HCT116 (cell line): ENCODE data around the gene OLIG3. TPM values are rescaled to one million over a fixed set of nuclear protein-coding genes. Genes with fewer than 3 reads are reported as not detected.

Experiments used
- ATAC-seq: fragments of 200-7000 bp; cut with Tn5 transposase; 2 replicates; pipeline ENCODE4 v1.9.1; 2020; ENCODE audit warnings: mild to moderate bottlenecking, moderate library complexity
- BruUV-seq: library from RNA; stranded (reverse); fragments of 400-500 nt; replicated peaks from 2 replicates; lab custom pipeline; 2021; lab: Mats Ljungman, UMichigan
- CTCF ChIA-PET: fragments of 300-600 bp; sonication (Branson Sonifier 250); formaldehyde crosslinking; loops from one replicate; lab custom pipeline; 2021; ENCODE audit warnings: antibody characterized with exemption; lab: Charles Lee
- POLR2A ChIA-PET: fragments of 300-600, 350-600 bp; sonication (Branson Sonifier 250); formaldehyde crosslinking; loops from one replicate; lab custom pipeline; 2021; ENCODE audit warnings: antibody characterized with exemption; lab: Charles Lee
- RAD21 ChIA-PET, 2 experiments: fragments of 300-600 bp; sonication (Branson Sonifier 250); formaldehyde crosslinking; loops; one replicate each; lab custom pipeline; 2023; ENCODE audit warnings: low total read pairs in 2 of 2; ENCODE audit not compliant: uncharacterized antibody in 2 of 2, unreplicated experiment in 2 of 2, low non-redundant PET in 1 of 2; lab: Charles Lee
- DNase-seq: peaks from one replicate; pipeline ENCODE4 v3.0.0-alpha.2; 2010; ENCODE audit warnings: low read depth, low spot score
- H2AFZ ChIP-seq: fragments of 200-600 bp; shearing (Covaris generic), sonication (generic); 2 replicates; pipeline ENCODE4 v1.6.1; 2017; ENCODE audit warnings: low read depth, mixed run types, mixed read lengths, antibody characterized with exemption, low read length; ENCODE audit not compliant: poor library complexity, severe bottlenecking
- H3K27ac ChIP-seq: 2 replicates; pipeline ENCODE4 v1.5.1; 2012; ENCODE audit warnings: low read depth, low read length
- H3K27me3 ChIP-seq: fragments of 200-600 bp; sonication (generic); 2 replicates; pipeline ENCODE4 v1.6.1; 2016; ENCODE audit warnings: mixed run types, low read length, mixed read lengths; ENCODE audit not compliant: insufficient read depth
- H3K36me3 ChIP-seq, 2 experiments: fragments of 200-500 bp in 1 of 2; fragments of 200-600 bp in 1 of 2; sonication (Bioruptor generic) in 1 of 2; sonication (generic) in 1 of 2; 2 replicates each; pipeline versions ENCODE4 v1.5.1 to v1.6.1; 2014 to 2016; ENCODE audit warnings: low read length in 2 of 2, inconsistent platforms in 1 of 2, mixed read lengths in 1 of 2, mixed run types in 1 of 2; ENCODE audit not compliant: insufficient read depth in 2 of 2, control insufficient read depth in 1 of 2
- H3K4me1 ChIP-seq, 2 experiments: fragments of 200-600 bp in 1 of 2; sonication (generic) in 1 of 2; 2 replicates each; pipeline versions ENCODE4 v1.5.1 to v1.6.1; 2012 to 2017; ENCODE audit warnings: low read length in 2 of 2, inconsistent platforms in 1 of 2, mild to moderate bottlenecking in 1 of 2, mixed read lengths in 1 of 2, mixed run types in 1 of 2, moderate library complexity in 1 of 2; ENCODE audit not compliant: insufficient read depth in 2 of 2, control insufficient read depth in 1 of 2
- H3K4me2 ChIP-seq: fragments of 200-600 bp; sonication (generic); 2 replicates; pipeline ENCODE4 v1.6.1; 2017; ENCODE audit warnings: mixed run types, low read length, mixed read lengths
- H3K4me3 ChIP-seq, 2 experiments: fragments of 200-600 bp in 1 of 2; sonication (generic) in 1 of 2; replicated peaks in 1 of 2; 2 replicates each; pipeline ENCODE4 v1.5.1; 2011 to 2016; ENCODE audit warnings: low read length in 2 of 2, control low read depth in 1 of 2, low read depth in 1 of 2, mild to moderate bottlenecking in 1 of 2, mixed read lengths in 1 of 2, mixed run types in 1 of 2
- H3K79me2 ChIP-seq: fragments of 200-600 bp; sonication (generic); 2 replicates; pipeline ENCODE4 v1.6.1; 2017; ENCODE audit warnings: mild to moderate bottlenecking, mixed run types, low read length, moderate library complexity, mixed read lengths; ENCODE audit not compliant: insufficient read depth
- H3K9ac ChIP-seq: fragments of 200-600 bp; sonication (generic); 2 replicates; pipeline ENCODE4 v1.6.1; 2016; ENCODE audit warnings: low read length, mixed read lengths
- H3K9me2 ChIP-seq: fragments of 200-600 bp; sonication (generic), shearing (Covaris generic); 2 replicates; pipeline ENCODE4 v1.6.1; 2017; ENCODE audit warnings: mixed run types, mild to moderate bottlenecking, moderate library complexity; ENCODE audit not compliant: insufficient read depth
- H3K9me3 ChIP-seq, 2 experiments: fragments of 200-500 bp in 1 of 2; fragments of 200-600 bp in 1 of 2; sonication (Bioruptor generic) in 1 of 2; sonication (generic) in 1 of 2; 2 replicates each; pipeline ENCODE4 v1.6.1; 2014 to 2017; ENCODE audit warnings: low read length in 2 of 2, mixed read lengths in 2 of 2, inconsistent platforms in 1 of 2, low read depth in 1 of 2, mild to moderate bottlenecking in 1 of 2, mixed run types in 1 of 2, moderate library complexity in 1 of 2; ENCODE audit not compliant: control insufficient read depth in 1 of 2, insufficient read depth in 1 of 2
- H4K20me1 ChIP-seq: fragments of 200-600 bp; sonication (generic), shearing (Covaris generic); 2 replicates; pipeline ENCODE4 v1.6.1; 2017; ENCODE audit warnings: mixed run types, mild to moderate bottlenecking, moderate library complexity; ENCODE audit not compliant: insufficient read depth
- CBX3 ChIP-seq: IDR thresholded peaks from 2 replicates; pipeline ENCODE4 v1.6.1; 2012; ENCODE audit warnings: low read depth
- CEBPB ChIP-seq: IDR thresholded peaks from 2 replicates; pipeline ENCODE4 v1.6.1; 2012; ENCODE audit warnings: low read depth
- EGR1 ChIP-seq: IDR thresholded peaks from 2 replicates; pipeline ENCODE4 v1.6.1; 2012; ENCODE audit warnings: low read depth
- EZH2phosphoT487 ChIP-seq: fragments of 200-600 bp; IDR thresholded peaks from 2 replicates; pipeline ENCODE4 v1.6.1; 2018; ENCODE audit warnings: antibody characterized with exemption, borderline replicate concordance
- FOSL1 ChIP-seq: IDR thresholded peaks from 2 replicates; pipeline ENCODE4 v1.6.1; 2012; ENCODE audit warnings: low read depth
- POLR2AphosphoS5 ChIP-seq: IDR thresholded peaks from 2 replicates; pipeline ENCODE4 v1.6.1; 2011; ENCODE audit warnings: mild to moderate bottlenecking, low read depth, low read length, moderate library complexity
- RAD21 ChIP-seq: IDR thresholded peaks from 2 replicates; pipeline ENCODE4 v1.6.1; 2012; ENCODE audit warnings: low read depth, mild to moderate bottlenecking
- SP1 ChIP-seq: IDR thresholded peaks from 2 replicates; pipeline ENCODE4 v1.6.1; 2012; ENCODE audit warnings: low read depth
- SRF ChIP-seq: IDR thresholded peaks from 2 replicates; pipeline ENCODE4 v1.6.1; 2012; ENCODE audit warnings: low read depth
- YY1 ChIP-seq: IDR thresholded peaks from 2 replicates; pipeline ENCODE4 v1.6.1; 2011; ENCODE audit warnings: low read length, low read depth, moderate library complexity, mild to moderate bottlenecking; ENCODE audit not compliant: insufficient replicate concordance; ENCODE audit errors: extremely low read depth
- ZFX ChIP-seq: fragments of 450-650 bp; IDR thresholded peaks from 2 replicates; pipeline ENCODE4 v1.6.1; 2017
- ZNF274 ChIP-seq: fragments of 200-500 bp; sonication (Bioruptor generic); IDR thresholded peaks from 2 replicates; pipeline ENCODE4 v1.6.1; 2014; ENCODE audit warnings: mild to moderate bottlenecking, low read depth, low read length, inconsistent platforms
- intact Hi-C: fragments of 100-400 bp; cut with micrococcal nuclease; formaldehyde crosslinking; loops from 2 replicates; pipeline ENCODE4 v1.10.0; 2022
- total RNA-seq: library from RNA; stranded (reverse); gene quantifications from one replicate; pipeline ENCODE4 v1.2.1, GENCODE V29; 2021; ENCODE audit not compliant: unreplicated experiment
- TF ChIP-seq, protein P1 (sequence below): IDR thresholded peaks from 2 replicates; pipeline ENCODE4 v1.6.1; 2012
- TF ChIP-seq, protein P2 (sequence below): IDR thresholded peaks from 2 replicates; pipeline ENCODE4 v1.6.1; 2012; ENCODE audit warnings: low read depth
- TF ChIP-seq, protein P3 (sequence below): IDR thresholded peaks from 2 replicates; pipeline ENCODE4 v1.6.1; 2011; ENCODE audit warnings: mild to moderate bottlenecking, low read length, moderate library complexity; ENCODE audit not compliant: insufficient replicate concordance; ENCODE audit errors: extremely low read depth

Gene OLIG3
- total RNA-seq, 1 experiment from 2014 or later: not detected

DNA sequence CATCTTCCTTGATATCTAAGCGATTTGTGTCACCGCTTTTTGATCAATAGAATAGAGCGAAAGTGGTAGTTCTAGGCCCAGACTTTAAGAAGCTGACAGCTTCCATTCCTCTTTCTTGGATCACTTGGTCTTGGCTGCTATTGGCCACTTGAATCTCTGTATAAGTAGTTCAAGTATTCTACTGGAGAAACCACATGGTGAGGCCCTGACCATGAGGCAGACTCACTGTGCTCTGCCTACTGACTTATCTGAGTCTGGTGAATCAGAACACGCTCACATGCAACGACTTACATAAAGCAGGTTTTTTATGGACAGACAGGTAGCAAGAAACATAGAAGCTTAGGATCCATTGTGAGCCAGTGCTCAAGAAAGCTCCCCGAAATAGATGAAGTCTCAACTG, 27.0 kb downstream of the OLIG3 start:
- ATAC-seq (no peak), DNase-seq (no peak)
- CTCF ChIA-PET: no interaction called here
- Histone ChIP-seq H4K20me1 (no peaks in the 10 kb centered on the region), H3K79me2 (no peaks in the 10 kb centered on the region), H3K9me3 (no peaks in the 10 kb centered on the region), H3K36me3 (no peaks in the 10 kb centered on the region), H3K4me2 (no peak overlapping the region), H3K4me1 (no peaks in the 10 kb centered on the region), H3K4me3 (no peak overlapping the region), H3K9ac (no peak overlapping the region), H3K27me3 (no peaks in the 10 kb centered on the region), H3K27ac (no peak overlapping the region), H2AFZ (no peak overlapping the region), H3K9me2 (no peaks in the 10 kb centered on the region)
- TF ChIP-seq ZFX (no peak), YY1 (no peak), RAD21 (no peak), POLR2AphosphoS5 (no peak), CEBPB (no peak), SP1 (no peak), CBX3 (no peak), SRF (no peak), EZH2phosphoT487 (no peak), ZNF274 (no peak), EGR1 (no peak), FOSL1 (no peak)
- TF ChIP-seq, protein P1, sequence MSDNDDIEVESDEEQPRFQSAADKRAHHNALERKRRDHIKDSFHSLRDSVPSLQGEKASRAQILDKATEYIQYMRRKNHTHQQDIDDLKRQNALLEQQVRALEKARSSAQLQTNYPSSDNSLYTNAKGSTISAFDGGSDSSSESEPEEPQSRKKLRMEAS: no peak
- TF ChIP-seq, protein P2, sequence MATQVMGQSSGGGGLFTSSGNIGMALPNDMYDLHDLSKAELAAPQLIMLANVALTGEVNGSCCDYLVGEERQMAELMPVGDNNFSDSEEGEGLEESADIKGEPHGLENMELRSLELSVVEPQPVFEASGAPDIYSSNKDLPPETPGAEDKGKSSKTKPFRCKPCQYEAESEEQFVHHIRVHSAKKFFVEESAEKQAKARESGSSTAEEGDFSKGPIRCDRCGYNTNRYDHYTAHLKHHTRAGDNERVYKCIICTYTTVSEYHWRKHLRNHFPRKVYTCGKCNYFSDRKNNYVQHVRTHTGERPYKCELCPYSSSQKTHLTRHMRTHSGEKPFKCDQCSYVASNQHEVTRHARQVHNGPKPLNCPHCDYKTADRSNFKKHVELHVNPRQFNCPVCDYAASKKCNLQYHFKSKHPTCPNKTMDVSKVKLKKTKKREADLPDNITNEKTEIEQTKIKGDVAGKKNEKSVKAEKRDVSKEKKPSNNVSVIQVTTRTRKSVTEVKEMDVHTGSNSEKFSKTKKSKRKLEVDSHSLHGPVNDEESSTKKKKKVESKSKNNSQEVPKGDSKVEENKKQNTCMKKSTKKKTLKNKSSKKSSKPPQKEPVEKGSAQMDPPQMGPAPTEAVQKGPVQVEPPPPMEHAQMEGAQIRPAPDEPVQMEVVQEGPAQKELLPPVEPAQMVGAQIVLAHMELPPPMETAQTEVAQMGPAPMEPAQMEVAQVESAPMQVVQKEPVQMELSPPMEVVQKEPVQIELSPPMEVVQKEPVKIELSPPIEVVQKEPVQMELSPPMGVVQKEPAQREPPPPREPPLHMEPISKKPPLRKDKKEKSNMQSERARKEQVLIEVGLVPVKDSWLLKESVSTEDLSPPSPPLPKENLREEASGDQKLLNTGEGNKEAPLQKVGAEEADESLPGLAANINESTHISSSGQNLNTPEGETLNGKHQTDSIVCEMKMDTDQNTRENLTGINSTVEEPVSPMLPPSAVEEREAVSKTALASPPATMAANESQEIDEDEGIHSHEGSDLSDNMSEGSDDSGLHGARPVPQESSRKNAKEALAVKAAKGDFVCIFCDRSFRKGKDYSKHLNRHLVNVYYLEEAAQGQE: no peak
- TF ChIP-seq, protein P3, sequence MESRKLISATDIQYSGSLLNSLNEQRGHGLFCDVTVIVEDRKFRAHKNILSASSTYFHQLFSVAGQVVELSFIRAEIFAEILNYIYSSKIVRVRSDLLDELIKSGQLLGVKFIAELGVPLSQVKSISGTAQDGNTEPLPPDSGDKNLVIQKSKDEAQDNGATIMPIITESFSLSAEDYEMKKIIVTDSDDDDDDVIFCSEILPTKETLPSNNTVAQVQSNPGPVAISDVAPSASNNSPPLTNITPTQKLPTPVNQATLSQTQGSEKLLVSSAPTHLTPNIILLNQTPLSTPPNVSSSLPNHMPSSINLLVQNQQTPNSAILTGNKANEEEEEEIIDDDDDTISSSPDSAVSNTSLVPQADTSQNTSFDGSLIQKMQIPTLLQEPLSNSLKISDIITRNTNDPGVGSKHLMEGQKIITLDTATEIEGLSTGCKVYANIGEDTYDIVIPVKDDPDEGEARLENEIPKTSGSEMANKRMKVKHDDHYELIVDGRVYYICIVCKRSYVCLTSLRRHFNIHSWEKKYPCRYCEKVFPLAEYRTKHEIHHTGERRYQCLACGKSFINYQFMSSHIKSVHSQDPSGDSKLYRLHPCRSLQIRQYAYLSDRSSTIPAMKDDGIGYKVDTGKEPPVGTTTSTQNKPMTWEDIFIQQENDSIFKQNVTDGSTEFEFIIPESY: no peak
- RAD21 ChIA-PET: no interaction called here
- BruUV-seq: no TSS peak
- intact Hi-C loops: no loop called here
- POLR2A ChIA-PET: no interaction called here
